Ovary (tissue), 9 donors: Measurements from ENCODE around the gene CYTH1. TPM values are rescaled to one million over a fixed set of nuclear protein-coding genes. Genes with fewer than 3 reads are reported as not detected.
A peak's percentile ranks its signal among the peaks of the same experiment; 100 is the strongest.

Source experiments
- DNase-seq, 5 donors: peaks; one replicate each; pipeline ENCODE4 v3.0.0-alpha.2; 2019 to 2020
- H3K27ac ChIP-seq, 2 donors: fragments of 200-600 bp; one replicate each; pipeline versions ENCODE4 v1.5.1 to v1.8.0; 2019 to 2022
- H3K27me3 ChIP-seq: fragments of 200-600 bp; one replicate; pipeline ENCODE4 v1.8.0; 2022
- H3K36me3 ChIP-seq: fragments of 200-600 bp; sonication (generic); one replicate; pipeline ENCODE4 v1.5.1; 2019
- H3K4me1 ChIP-seq: one replicate; pipeline ENCODE4 v1.8.1; 2013; ENCODE audit warnings: mild to moderate bottlenecking, moderate library complexity; ENCODE audit not compliant: insufficient read depth
- H3K4me3 ChIP-seq: fragments of 200-600 bp; sonication (generic); one replicate; pipeline ENCODE4 v1.5.1; 2017
- H3K9me3 ChIP-seq, 2 donors: fragments of 200-600 bp in 1 of 2; sonication (generic) in 1 of 2; one replicate each; pipeline versions ENCODE4 v1.5.1 to v1.8.1; 2013 to 2019; ENCODE audit warnings: mild to moderate bottlenecking in 1 of 2, moderate library complexity in 1 of 2
- CTCF ChIP-seq, 3 donors: fragments of 450-650 bp in 2 of 3; fragments of 200-600 bp in 1 of 3; IDR thresholded peaks; one replicate each; pipeline versions ENCODE4 v1.5.1 to v1.8.0; 2016 to 2022; ENCODE audit warnings: antibody characterized with exemption in 3 of 3, mild to moderate bottlenecking in 1 of 3
- EP300 ChIP-seq: sonication (generic); formaldehyde crosslinking; IDR thresholded peaks from one replicate; pipeline ENCODE4 v1.6.1; 2017; ENCODE audit warnings: antibody characterized with exemption
- POLR2A ChIP-seq: fragments of 450-650 bp; IDR thresholded peaks from one replicate; pipeline ENCODE4 v1.6.1; 2017; ENCODE audit warnings: antibody characterized with exemption, mild to moderate bottlenecking, moderate library complexity
- WGBS, 3 donors: extraction: QIAGEN DNeasy Blood & Tissue Kit in 1 of 3; methylation state at CpG; one replicate each; pipeline versions ENCODE4 v1.1.5 to v1.1.7; 2013 to 2017; 5-methylcytosine and 5-hydroxymethylcytosine counted together
- intact Hi-C, 4 donors: fragments of 100-400 bp; cut with DNase I; formaldehyde crosslinking; loops; one replicate each; pipeline versions ENCODE4 v1.11.0 to v1.15.1; 2022 to 2023
- polyA plus RNA-seq, 2 donors: library from polyadenylated mRNA; stranded (reverse); fragments of 200-250 nt in 1 of 2; fragments of 350-450 nt in 1 of 2; fragmentation: Illumina TruSeq in 1 of 2; extraction: RNeasy Lipid Tissue Mini Kit (QIAGEN cat#74804) in 1 of 2; gene quantifications; one replicate each; pipeline ENCODE4 v1.2.3, GENCODE V29; 2013 to 2014
- total RNA-seq, 7 donors: library from RNA; depleted of rRNA in 2 of 7; stranded (reverse); fragments of >200 nt in 2 of 7; fragmentation: NEBNext Ultra II Directional in 3 of 7; extraction: Animal tissue kit (Norgen Biotek cat#: 25700) in 3 of 7; gene quantifications; one replicate each; pipeline versions ENCODE4 v1.1.0 to v1.2.4, GENCODE V29; 2016 to 2023
- donor health status: DM: no; HTN: no; CAD: no; lungs with moderate emphysema.
- donor health status: DM: no; HTN: no; CAD: no.
- donor health status: Bipolar disorder and iron deficiency.
- donor health status: DM: yes; HTN: yes; CAD: no.
- donor health status: DM: no; HTN: no; CAD: no.
- donor health status: DM: yes; HTN: yes; CAD: no.

CYTH1 gene
- total and polyA plus RNA-seq, 9 donors = 15.1 to 35.3 (median 24.4) TPM

GRCh38 chr17:78710607-78711006 lies 71.5 kb downstream of the CYTH1 start:
- DNase-seq = no peak
- TF ChIP-seq EP300 = no peak
- no peak for TF ChIP-seq POLR2A
- no peak for TF ChIP-seq CTCF (IDR thresholded peaks at IDR 0.05)
- H3K9me3 ChIP-seq = no peaks in the 10 kb centered on the region
- no peaks in the 10 kb centered on the region for H3K27me3 ChIP-seq
- intact Hi-C loops = no loop called here
- peaks cover 4% of the 10 kb centered on the region for H3K4me1 ChIP-seq
- no peaks in the 10 kb centered on the region for H3K36me3 ChIP-seq
- 95 to 97% (median 96%) methylated on average over 4 of the region's 4 CpGs for WGBS, 3 donors
- H3K4me3 ChIP-seq = no peak overlapping the region
- H3K27ac ChIP-seq = no peak overlapping the region

GRCh38 chr17:78709751-78710181 lies 72.3 kb downstream of the CYTH1 start:
- no peaks in the 10 kb centered on the region for H3K9me3 ChIP-seq
- 38 to 48% (median 44%) methylated on average over 4 of the region's 4 CpGs for WGBS, 3 donors
- no peaks in the 10 kb centered on the region for H3K36me3 ChIP-seq
- H3K4me3 ChIP-seq = no peak overlapping the region
- H3K4me1 ChIP-seq = no peaks in the 10 kb centered on the region
- intact Hi-C loops = loop anchor here in 2 of 4 donors (10.0 kb wide), 2 partner anchors 205 to 215 kb away; no protein-coding TSS in a partner anchor
- DNase-seq = no peak
- TF ChIP-seq POLR2A = no peak
- TF ChIP-seq EP300 = no peak
- no peak for TF ChIP-seq CTCF (IDR thresholded peaks at IDR 0.05)
- H3K27ac ChIP-seq = no peak overlapping the region
- no peaks in the 10 kb centered on the region for H3K27me3 ChIP-seq

- Histone ChIP-seq H3K36me3 (no peaks in the 10 kb centered on the region), H3K4me3 (no peak overlapping the region), H3K4me1 (no peaks in the 10 kb centered on the region), H3K9me3 (no peaks in the 10 kb centered on the region), H3K27me3 (no peaks in the 10 kb centered on the region), H3K27ac (no peak overlapping the region)
- intact Hi-C loops = loop anchor here in 2 of 4 donors (10.0 kb wide), 2 partner anchors 204 to 214 kb away; no protein-coding TSS in a partner anchor
- TF ChIP-seq POLR2A (no peak), CTCF (IDR thresholded peaks at IDR 0.05) (no peak), EP300 (no peak)
- 87 to 92% (median 91%) methylated on average over 10 of the region's 10 CpGs for WGBS, 3 donors
- no peak for DNase-seq
Observed at GRCh38 chr17:78709119-78709681, 72.9 kb downstream of the CYTH1 start.

GRCh38 chr17:78708510-78708973 lies 73.5 kb downstream of the CYTH1 start:
- no peaks in the 10 kb centered on the region for H3K4me1 ChIP-seq
- H3K27me3 ChIP-seq = no peaks in the 10 kb centered on the region
- intact Hi-C loops = loop anchor here in 2 of 4 donors (10.0 kb wide), 2 partner anchors 204 to 214 kb away; no protein-coding TSS in a partner anchor
- H3K36me3 ChIP-seq = no peaks in the 10 kb centered on the region
- no peak for TF ChIP-seq POLR2A
- TF ChIP-seq CTCF (IDR thresholded peaks at IDR 0.05) = peak; percentile 41 to 49 (median 46)
- no peak for TF ChIP-seq EP300
- H3K27ac ChIP-seq = no peak overlapping the region
- no peak overlapping the region for H3K4me3 ChIP-seq
- WGBS, 3 donors = 9 to 20% (median 13%) methylated on average over 6 of the region's 6 CpGs
- H3K9me3 ChIP-seq = no peaks in the 10 kb centered on the region
- peak; percentile 36 to 73 (median 58) for DNase-seq
